Measurements from ENCODE around the gene ALLC. TPM values are rescaled to one million over a fixed set of nuclear protein-coding genes. Genes with fewer than 3 reads are reported as not detected.

The ALLC gene
- total RNA-seq, 3 donors from 2014 or later = not detected

DNA sequence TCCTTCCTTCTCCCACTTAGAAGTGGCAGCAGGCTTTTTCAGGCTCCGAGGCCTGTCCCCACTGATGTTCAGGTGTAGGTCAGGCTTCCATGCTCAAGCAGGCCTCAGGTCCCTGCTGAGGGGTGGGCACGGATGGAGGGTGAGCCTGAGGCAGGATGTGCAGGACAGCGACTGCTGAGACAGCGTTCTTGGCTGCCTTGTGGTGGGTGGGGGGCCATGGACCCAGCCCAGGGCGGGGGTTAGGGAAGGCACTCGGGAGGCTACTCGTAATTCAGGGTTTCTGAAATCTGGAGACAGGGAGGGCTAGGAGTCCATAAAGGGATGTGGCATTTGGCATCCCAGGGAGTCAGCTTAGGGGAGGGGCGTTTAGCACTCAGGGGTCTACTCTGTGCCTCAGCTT, 32.8 kb upstream of the ALLC start:
- no peaks in the 10 kb centered on the region for H3K36me3 ChIP-seq (ENCODE audit: low read depth)
- H3K9me3 ChIP-seq = no peaks in the 10 kb centered on the region
- H3K4me1 ChIP-seq (ENCODE audit: low read depth) = no peaks in the 10 kb centered on the region
- TF ChIP-seq, protein P1, sequence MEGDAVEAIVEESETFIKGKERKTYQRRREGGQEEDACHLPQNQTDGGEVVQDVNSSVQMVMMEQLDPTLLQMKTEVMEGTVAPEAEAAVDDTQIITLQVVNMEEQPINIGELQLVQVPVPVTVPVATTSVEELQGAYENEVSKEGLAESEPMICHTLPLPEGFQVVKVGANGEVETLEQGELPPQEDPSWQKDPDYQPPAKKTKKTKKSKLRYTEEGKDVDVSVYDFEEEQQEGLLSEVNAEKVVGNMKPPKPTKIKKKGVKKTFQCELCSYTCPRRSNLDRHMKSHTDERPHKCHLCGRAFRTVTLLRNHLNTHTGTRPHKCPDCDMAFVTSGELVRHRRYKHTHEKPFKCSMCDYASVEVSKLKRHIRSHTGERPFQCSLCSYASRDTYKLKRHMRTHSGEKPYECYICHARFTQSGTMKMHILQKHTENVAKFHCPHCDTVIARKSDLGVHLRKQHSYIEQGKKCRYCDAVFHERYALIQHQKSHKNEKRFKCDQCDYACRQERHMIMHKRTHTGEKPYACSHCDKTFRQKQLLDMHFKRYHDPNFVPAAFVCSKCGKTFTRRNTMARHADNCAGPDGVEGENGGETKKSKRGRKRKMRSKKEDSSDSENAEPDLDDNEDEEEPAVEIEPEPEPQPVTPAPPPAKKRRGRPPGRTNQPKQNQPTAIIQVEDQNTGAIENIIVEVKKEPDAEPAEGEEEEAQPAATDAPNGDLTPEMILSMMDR (IDR thresholded peaks at IDR 0.05) = no peak
- DNase-seq = peak in 2 of 3 donors; percentile 9 to 30
- H3K4me3 ChIP-seq = no peak overlapping the region
- no peak for ATAC-seq
- intact Hi-C loops (cut with DNase I, micrococcal nuclease) = no loop called here

DNA sequence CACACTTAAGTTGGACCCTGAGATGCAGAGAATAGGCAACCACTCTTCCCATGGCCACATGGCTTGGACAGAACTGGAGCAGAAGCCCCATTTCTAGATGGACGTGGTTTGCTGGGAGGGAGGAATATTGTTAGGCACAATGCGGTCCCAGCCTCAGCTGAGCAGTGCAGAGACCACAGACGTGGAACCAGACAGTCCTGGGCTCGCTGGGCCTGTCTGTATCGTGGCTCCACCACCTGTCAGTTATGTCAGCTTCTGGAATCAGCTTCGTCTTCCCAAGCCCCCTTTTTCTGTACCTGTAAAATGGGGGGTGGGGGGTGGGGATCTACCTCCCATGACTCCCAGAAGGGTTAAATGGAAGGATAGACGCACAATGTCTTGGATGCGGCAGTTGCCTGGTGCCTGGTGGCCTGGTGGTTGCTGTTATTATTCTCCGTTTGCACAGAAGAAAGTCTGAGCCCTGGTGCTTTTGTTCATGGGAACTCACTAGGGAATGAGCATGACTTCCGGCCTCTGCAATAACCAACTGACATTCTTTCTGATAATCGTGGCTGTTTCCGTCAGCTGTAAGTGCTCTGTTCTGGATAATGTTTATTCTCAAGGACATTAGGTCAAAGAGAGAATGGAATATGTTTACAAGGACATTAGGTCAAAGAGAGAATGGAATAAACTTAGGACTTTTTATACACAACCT, 31.7 kb upstream of the ALLC start:
- ATAC-seq (no peak), DNase-seq (peak in 1 of 3 donors; percentile 13)
- Histone ChIP-seq H3K4me3 (no peak overlapping the region), H3K9me3 (no peaks in the 10 kb centered on the region), H3K4me1 (ENCODE audit: low read depth) (no peaks in the 10 kb centered on the region), H3K36me3 (ENCODE audit: low read depth) (no peaks in the 10 kb centered on the region)
- intact Hi-C loops (cut with DNase I, micrococcal nuclease) = no loop called here
- TF ChIP-seq, protein P1 (IDR thresholded peaks at IDR 0.05) = no peak

DNA sequence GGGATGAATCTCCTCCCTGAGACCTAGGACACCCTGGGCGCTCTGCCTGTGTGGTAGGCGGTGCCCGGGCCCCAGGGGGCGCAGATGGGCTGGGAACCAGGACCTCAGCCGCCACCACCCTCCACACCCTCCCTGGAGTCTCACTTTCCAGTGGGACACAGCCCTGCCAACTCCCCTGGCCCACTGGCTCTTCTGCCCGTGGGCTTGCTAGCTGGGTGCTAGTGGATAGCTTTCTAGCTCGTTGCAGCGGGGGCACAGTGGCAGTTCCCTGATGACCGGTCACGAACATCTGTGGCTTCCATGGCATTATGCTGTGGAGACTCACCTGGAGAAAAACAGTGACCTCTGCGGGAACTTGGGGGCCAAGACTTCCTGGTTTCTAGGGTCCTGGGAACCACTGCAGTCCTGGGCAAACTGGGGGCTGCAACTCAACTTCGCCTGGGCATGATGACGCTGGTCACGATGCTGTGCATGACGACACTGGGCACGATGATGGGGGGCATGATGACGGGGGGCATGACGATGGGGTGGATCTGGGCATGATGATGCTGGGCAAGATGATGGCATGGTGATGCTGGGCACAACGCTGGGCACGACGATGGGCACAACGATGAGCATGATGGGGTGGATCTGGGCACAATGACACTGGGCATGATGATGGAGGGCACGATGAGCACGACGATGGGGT, 31.0 kb upstream of the ALLC start:
- Histone ChIP-seq H3K9me3 (no peaks in the 10 kb centered on the region), H3K4me1 (ENCODE audit: low read depth) (no peaks in the 10 kb centered on the region), H3K36me3 (ENCODE audit: low read depth) (no peaks in the 10 kb centered on the region), H3K4me3 (no peak overlapping the region)
- no peak for DNase-seq
- no peak for ATAC-seq
- intact Hi-C loops (cut with DNase I, micrococcal nuclease) = no loop called here
- TF ChIP-seq, protein P1 (IDR thresholded peaks at IDR 0.05) = no peak

DNA sequence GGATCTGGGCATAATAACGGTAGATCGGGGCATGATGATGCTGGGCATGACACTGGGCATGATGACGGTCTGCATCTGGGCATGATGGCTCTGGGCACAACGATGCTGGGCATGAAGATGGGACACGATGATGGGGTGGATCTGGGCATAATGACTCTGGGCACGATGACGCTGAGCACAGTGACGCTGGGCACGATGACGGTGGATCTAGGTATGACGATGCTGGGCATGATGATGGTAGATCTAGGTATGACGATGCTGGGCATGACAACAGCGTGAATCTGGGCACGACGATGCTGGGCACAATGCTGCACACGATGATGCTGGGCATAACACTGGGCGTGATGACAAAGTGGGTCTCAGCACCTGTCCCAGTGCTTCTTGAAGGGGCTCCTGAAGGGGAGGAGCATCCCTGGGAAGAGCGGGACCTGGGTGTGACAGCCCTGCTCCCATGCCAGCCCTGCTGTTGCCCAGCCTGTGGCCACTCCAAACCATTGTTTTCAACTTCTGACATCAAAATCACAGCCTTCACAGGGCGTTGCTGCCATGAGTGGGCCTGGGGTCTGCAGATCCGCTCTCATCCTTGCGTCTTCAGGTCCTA, 30.4 kb upstream of the ALLC start:
- TF ChIP-seq, protein P1 (IDR thresholded peaks at IDR 0.05) = no peak
- ATAC-seq (no peak), DNase-seq (no peak)
- Histone ChIP-seq H3K36me3 (ENCODE audit: low read depth) (no peaks in the 10 kb centered on the region), H3K4me3 (no peak overlapping the region), H3K4me1 (ENCODE audit: low read depth) (no peaks in the 10 kb centered on the region), H3K9me3 (no peaks in the 10 kb centered on the region)
- intact Hi-C loops (cut with DNase I, micrococcal nuclease) = no loop called here

DNA sequence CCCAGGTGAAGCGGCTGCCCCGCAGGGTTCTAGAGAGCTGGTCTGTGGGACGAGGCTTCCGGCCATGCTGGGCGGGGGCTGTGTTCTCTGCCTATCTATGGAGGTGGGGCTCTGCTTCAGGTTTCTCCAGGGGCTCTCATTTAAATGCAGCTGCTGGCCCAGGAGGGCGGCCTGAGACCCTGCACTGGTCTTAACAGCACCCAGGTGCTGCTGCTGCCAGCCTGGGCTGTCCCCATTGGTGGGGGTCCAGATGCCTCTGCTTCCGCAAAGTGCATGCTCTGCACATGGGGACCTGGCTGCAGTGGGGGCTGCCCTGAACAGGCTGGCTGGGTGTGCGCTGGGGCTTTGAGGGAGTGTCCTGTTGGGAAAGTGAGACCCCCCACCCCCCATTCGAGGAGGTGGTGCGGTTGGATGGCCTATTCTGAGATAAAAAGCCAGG, 29.7 kb upstream of the ALLC start:
- DNase-seq = no peak
- no peaks in the 10 kb centered on the region for H3K36me3 ChIP-seq (ENCODE audit: low read depth)
- H3K4me1 ChIP-seq (ENCODE audit: low read depth) = no peaks in the 10 kb centered on the region
- ATAC-seq = no peak
- TF ChIP-seq, protein P1 (IDR thresholded peaks at IDR 0.05) = no peak
- intact Hi-C loops (cut with DNase I, micrococcal nuclease) = no loop called here
- no peaks in the 10 kb centered on the region for H3K9me3 ChIP-seq
- no peak overlapping the region for H3K4me3 ChIP-seq

Data from mucosa of descending colon (tissue), 3 donors.